ENCODE results near the gene KIF26B.
"Not testable (repeated sequence)": the region's sequence is repeated elsewhere in the genome, so short reads cannot be mapped to it uniquely, and the experiment has no call there.

The KIF26B gene

DNA sequence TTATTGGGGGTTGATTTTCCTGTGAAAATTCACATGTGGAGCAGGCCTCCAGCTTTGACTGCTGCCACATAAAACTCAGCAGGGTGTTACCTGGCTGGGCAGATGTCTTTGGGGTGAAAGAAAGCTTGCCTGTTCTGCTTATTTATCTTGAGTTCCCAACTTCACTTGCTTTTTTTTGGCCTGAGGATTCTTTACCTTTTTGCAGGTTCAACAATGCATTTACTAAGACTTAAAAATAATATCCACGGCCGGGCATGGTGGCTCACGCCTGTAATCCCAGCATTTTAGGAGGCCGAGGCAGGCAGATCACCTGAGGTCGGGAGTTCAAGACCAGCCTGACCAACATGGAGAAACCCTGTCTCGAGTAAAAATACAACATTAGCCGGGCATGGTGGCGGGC is 509.1 kb downstream of the KIF26B start:
- no peak overlapping the region for H3K27ac ChIP-seq
- DNase-seq: no peak
- no peaks in the 10 kb centered on the region for H3K27me3 ChIP-seq (ENCODE audit: insufficient read depth, low read depth, severe bottlenecking)
- H3K36me3 ChIP-seq: no peaks in the 10 kb centered on the region
- H3K4me3 ChIP-seq (ENCODE audit: low read depth, low read length): no peak overlapping the region
- peaks cover 2% of the 10 kb centered on the region for H3K9me3 ChIP-seq (ENCODE audit: severe bottlenecking)
- TF ChIP-seq, protein P1, sequence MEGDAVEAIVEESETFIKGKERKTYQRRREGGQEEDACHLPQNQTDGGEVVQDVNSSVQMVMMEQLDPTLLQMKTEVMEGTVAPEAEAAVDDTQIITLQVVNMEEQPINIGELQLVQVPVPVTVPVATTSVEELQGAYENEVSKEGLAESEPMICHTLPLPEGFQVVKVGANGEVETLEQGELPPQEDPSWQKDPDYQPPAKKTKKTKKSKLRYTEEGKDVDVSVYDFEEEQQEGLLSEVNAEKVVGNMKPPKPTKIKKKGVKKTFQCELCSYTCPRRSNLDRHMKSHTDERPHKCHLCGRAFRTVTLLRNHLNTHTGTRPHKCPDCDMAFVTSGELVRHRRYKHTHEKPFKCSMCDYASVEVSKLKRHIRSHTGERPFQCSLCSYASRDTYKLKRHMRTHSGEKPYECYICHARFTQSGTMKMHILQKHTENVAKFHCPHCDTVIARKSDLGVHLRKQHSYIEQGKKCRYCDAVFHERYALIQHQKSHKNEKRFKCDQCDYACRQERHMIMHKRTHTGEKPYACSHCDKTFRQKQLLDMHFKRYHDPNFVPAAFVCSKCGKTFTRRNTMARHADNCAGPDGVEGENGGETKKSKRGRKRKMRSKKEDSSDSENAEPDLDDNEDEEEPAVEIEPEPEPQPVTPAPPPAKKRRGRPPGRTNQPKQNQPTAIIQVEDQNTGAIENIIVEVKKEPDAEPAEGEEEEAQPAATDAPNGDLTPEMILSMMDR (IDR thresholded peaks at IDR 0.05; ENCODE audit: low read depth, low read length): no peak

DNA sequence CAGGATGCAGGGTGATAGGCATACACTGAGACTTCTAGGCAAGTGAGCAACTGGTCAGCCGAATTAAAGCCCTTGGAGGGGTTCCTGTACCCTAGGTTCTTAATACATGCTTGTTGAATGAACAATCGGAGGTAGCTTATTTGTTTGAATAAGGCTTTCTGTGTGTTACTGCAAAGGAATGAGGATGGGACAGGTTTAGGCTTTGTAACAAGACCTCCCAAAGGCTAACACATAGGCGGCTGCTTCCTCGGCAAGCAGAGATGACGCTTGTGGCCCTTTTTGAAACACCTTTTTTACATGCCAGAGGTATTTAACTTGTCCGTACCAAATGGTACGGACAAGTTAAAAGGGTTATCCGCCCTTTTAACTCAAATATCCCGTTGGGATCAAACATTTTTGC is 511.6 kb downstream of the KIF26B start:
- TF ChIP-seq, protein P1 (IDR thresholded peaks at IDR 0.05; ENCODE audit: low read depth, low read length): no peak
- no peaks in the 10 kb centered on the region for H3K36me3 ChIP-seq

DNA sequence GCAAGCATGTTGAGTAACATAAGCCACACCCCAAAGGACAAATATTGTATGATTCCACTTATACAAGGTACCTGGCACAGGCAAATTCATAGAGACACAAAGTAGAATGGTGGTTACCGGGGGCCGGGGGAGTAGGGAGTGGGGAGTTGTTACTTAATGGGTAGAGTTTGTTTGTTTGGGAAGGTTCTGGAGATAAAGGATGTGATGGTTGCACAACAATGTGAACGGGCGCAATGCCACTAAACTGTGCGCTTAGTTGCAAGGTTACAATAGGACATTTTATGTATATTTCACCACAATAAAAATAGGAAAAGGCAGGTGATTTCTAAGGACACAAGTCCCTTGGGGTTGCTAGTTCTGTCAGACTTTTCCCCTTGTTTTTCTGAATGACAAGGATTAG is 516.6 kb downstream of the KIF26B start:
- Histone ChIP-seq H3K4me3 (ENCODE audit: low read depth, low read length) (no peak overlapping the region), H3K9me3 (ENCODE audit: severe bottlenecking) (peaks cover 2% of the 10 kb centered on the region), H3K27me3 (ENCODE audit: insufficient read depth, low read depth, severe bottlenecking) (peaks cover 3% of the 10 kb centered on the region), H3K27ac (no peak overlapping the region), H3K36me3 (no peaks in the 10 kb centered on the region)
- DNase-seq: no peak
- TF ChIP-seq, protein P1 (IDR thresholded peaks at IDR 0.05; ENCODE audit: low read depth, low read length): no peak

More for the DNA sequence above, 511.6 kb downstream of the KIF26B start:
- Histone ChIP-seq H3K27ac (no peak overlapping the region), H3K9me3 (ENCODE audit: severe bottlenecking) (peaks cover 2% of the 10 kb centered on the region), H3K27me3 (ENCODE audit: insufficient read depth, low read depth, severe bottlenecking) (peaks cover 3% of the 10 kb centered on the region), H3K4me3 (ENCODE audit: low read depth, low read length) (no peak overlapping the region)
- no peak for DNase-seq

DNA sequence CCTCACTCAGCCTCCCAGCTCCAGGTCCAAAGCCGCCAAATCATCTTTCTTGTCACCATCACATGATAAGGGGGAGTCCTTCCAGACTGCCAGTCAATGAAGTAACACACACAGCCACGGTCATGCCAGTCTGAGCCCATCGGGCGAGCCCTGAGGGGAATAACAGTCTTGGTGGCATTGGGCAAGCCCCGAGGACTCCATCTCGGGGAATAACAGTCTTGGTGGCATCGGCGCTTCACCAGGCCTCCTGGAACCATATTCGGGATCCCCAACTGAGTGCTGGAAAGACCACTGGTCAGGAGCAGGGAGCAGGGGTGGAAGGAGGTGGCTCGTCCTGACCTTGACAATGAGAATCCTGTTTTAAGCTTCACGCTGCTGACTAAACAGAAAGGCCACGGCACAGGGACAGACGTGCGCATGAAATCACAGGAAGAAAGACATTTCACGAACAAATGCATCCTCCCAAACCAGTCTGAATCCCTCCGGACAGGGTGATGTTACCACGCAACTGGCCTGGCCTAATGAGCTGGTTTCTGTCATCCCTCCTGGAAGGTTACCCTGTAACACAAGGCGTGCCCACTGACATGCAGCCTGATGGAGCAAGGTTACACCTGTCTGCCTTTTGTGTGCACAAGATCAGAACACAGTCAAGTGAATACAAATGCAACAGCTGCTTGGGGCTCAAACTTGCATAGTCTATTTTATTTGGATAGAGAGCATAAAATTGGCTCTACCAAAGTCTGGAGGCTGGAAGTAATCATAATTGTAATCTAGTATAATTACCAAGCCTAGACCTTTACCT is 517.4 kb downstream of the KIF26B start:
- Histone ChIP-seq H3K27ac (no peak overlapping the region), H3K4me3 (ENCODE audit: low read depth, low read length) (no peak overlapping the region), H3K9me3 (ENCODE audit: severe bottlenecking) (no peaks in the 10 kb centered on the region), H3K36me3 (no peaks in the 10 kb centered on the region), H3K27me3 (ENCODE audit: insufficient read depth, low read depth, severe bottlenecking) (peaks cover 3% of the 10 kb centered on the region)
- TF ChIP-seq, protein P1 (IDR thresholded peaks at IDR 0.05; ENCODE audit: low read depth, low read length): no peak
- DNase-seq: no peak

GRCh38 chr1:245672836-245673656 is 518.3 kb downstream of the KIF26B start:
- H3K36me3 ChIP-seq; H3K27me3 ChIP-seq (ENCODE audit: insufficient read depth, low read depth, severe bottlenecking); H3K4me3 ChIP-seq (ENCODE audit: low read depth, low read length); H3K27ac ChIP-seq; DNase-seq; H3K9me3 ChIP-seq (ENCODE audit: severe bottlenecking): not testable (repeated sequence)

DNA sequence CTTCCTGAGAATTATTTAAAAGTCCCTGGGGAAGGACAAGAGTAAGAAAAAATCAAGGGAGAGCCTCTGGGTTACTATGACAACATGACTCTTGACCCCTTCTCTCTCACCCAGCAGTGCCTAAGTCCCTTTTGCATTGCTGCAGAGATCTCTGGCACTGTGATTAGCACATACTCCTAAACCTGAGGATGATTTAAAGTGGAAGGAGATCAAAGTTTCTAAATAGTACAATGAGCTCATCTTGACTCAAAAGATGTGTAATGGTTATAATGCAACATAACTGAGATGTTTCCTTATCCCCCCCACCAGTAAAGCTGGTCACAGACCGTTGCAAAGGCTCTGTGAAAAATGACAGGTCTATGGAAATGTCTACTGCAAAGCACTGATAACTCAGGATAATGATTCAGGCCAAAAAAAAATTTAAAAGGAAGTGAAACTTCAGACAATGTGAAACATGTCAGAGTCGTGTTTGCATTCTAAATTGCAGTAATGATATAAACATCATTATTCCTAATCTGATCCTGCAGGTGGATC is 519.2 kb downstream of the KIF26B start:
- TF ChIP-seq, protein P1 (IDR thresholded peaks at IDR 0.05; ENCODE audit: low read depth, low read length): no peak
- Histone ChIP-seq H3K4me3 (ENCODE audit: low read depth, low read length) (no peak overlapping the region), H3K36me3 (no peaks in the 10 kb centered on the region), H3K9me3 (ENCODE audit: severe bottlenecking) (no peaks in the 10 kb centered on the region), H3K27me3 (ENCODE audit: insufficient read depth, low read depth, severe bottlenecking) (peaks cover 3% of the 10 kb centered on the region), H3K27ac (no peak overlapping the region)
- no peak for DNase-seq

All from WERI-Rb-1 (cell line).